Fibroblast of mammary gland (primary cell): ENCODE data around the gene ANXA3.

Experiments
- DNase-seq: peaks from one replicate; pipeline ENCODE4 v3.0.0-alpha.2; 2010; ENCODE audit warnings: low read depth
- H3K4me3 ChIP-seq: 2 replicates; pipeline ENCODE4 v1.5.1; 2011; ENCODE audit warnings: low read depth, mild to moderate bottlenecking, low read length, moderate library complexity; ENCODE audit not compliant: control insufficient read depth
- TF ChIP-seq, protein P1 (sequence below): conservative IDR thresholded peaks from 2 replicates; pipeline ENCODE4 v1.5.1; 2011; ENCODE audit warnings: low read depth, low read length, inconsistent platforms; ENCODE audit not compliant: control insufficient read depth, insufficient read depth

The ANXA3 gene

DNA sequence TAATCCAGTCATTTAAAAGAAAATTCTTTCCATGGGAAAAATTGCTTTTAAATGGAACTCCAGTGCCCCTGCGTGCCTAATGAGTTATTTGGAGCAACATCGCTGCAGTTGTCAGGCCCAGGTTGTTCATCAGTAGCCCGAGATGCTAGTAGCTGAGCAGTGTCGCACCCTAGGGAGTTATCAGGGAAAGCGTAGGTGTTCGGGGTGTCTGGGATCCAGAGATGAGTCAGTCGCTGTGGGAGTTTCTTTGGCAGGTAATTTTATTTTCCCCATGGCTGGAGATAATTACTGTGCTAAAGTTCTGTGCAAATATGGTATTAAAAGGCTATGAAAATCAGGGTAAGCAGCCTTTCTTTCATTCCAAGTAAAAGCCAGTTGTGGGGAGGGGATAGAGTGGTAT is 49.4 kb downstream of the ANXA3 start:
- peak; percentile 79 for DNase-seq
- H3K4me3 ChIP-seq, result no peak overlapping the region
- TF ChIP-seq, protein P1, sequence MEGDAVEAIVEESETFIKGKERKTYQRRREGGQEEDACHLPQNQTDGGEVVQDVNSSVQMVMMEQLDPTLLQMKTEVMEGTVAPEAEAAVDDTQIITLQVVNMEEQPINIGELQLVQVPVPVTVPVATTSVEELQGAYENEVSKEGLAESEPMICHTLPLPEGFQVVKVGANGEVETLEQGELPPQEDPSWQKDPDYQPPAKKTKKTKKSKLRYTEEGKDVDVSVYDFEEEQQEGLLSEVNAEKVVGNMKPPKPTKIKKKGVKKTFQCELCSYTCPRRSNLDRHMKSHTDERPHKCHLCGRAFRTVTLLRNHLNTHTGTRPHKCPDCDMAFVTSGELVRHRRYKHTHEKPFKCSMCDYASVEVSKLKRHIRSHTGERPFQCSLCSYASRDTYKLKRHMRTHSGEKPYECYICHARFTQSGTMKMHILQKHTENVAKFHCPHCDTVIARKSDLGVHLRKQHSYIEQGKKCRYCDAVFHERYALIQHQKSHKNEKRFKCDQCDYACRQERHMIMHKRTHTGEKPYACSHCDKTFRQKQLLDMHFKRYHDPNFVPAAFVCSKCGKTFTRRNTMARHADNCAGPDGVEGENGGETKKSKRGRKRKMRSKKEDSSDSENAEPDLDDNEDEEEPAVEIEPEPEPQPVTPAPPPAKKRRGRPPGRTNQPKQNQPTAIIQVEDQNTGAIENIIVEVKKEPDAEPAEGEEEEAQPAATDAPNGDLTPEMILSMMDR, result no peak

DNA sequence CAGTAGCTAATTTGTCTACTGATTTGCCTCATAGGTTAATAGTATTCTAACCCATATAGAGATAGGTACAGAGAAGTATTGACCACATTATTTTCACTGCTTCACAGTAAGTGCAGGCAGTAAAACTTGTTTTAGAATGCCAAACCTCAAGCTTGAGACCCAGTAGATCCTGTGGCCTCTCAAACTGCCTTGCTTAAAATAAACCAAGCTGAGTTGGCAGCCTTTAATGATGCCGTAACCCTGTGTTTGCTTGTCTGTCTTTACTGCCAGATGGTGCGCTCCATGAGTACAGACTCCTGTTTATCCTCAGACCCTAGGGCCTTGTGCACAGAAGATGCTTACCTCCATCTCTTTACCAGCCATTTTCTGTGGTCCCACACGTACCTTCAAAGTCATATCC is 50.8 kb downstream of the ANXA3 start:
- TF ChIP-seq, protein P1, result no peak
- DNase-seq, result no peak
- H3K4me3 ChIP-seq, result no peak overlapping the region

DNA sequence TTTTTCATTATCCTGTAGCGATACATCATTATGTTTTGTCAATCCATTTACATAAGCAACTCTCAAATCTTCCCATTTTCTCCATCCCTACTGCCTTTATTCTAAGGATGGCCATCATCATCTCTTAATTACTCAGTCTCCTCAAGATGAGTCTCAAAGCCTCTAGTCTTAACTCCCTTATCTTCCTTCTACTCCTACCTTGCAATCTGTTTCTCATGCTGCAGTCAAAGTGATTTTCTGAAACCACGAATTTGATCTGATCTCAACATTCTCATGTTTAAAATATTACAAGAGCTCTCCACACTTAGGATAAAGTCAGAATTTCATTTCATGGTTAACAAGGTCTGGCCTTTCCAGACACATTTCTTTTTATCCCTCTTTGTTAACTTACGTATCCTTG is 51.8 kb downstream of the ANXA3 start:
- DNase-seq, result no peak

DNA sequence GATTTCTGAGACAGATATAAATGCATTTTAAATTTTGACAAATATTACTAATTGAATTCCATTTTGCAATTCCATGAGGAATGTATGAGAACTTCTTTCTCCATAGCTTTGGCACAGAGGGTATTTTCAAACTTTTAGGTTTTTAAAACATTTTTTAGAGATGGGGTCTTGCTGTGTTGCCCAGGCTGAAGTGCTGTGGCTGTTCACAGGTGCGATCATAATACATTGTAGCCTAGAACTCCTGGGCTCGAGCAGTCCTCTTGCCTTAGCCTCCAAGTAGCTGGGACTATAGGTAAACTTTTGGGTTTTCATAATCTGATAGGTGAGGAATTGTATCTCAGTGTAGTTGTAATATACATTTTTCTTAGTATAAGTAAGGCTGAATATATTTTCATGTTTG is 53.4 kb downstream of the ANXA3 start:
- no peak for DNase-seq
- no peak overlapping the region for H3K4me3 ChIP-seq
- TF ChIP-seq, protein P1, result no peak

More for the DNA sequence above, 51.8 kb downstream of the ANXA3 start:
- TF ChIP-seq, protein P1, result no peak
- no peak overlapping the region for H3K4me3 ChIP-seq

DNA sequence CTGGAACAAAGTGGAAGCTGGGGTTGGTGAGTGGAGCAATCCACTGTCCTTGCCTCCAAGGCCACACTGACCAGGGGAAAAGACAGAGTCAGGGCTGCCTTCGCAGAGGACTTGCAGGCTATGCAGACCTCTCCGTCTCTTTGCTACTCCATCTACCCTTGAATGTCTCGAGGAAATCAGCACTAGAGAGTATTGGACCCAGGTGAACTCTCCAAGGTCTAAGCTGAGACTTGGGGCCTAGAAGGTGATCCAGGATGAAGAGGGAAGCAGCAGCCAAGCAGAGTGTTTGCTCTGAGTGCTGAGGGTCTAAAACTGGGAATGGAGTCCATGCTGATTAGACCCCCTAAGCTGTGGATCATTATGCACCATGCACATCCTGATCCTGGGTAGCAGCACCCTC is 54.5 kb downstream of the ANXA3 start:
- TF ChIP-seq, protein P1, result no peak
- no peak overlapping the region for H3K4me3 ChIP-seq
- DNase-seq, result no peak

DNA sequence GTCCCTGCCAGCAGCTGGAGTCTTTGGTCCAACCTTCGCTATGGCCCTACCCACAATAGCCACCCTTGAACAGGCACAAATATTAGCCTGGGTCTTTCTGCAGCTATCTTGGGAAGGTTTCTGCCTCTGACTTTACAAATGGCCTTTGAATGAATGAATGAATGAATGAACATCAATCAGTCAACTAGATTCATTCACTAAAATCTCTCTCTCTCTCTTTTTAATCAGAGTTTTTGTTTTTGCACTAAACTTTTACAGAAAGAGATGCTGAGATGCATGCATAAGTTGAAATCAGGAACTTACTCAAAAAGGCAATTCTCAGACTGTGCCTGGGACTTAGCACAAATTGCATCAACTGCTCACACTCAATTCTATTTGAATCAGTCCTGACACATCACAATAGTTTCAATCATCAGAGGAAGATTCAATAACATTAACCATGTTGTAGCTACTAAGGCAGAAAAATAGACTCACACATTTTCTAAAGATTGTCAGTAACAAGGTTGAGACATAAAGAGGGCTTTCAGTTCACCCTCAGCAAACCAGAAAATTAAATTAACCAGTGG is 55.0 kb downstream of the ANXA3 start:
- no peak overlapping the region for H3K4me3 ChIP-seq
- TF ChIP-seq, protein P1, result no peak
- DNase-seq, result no peak

DNA sequence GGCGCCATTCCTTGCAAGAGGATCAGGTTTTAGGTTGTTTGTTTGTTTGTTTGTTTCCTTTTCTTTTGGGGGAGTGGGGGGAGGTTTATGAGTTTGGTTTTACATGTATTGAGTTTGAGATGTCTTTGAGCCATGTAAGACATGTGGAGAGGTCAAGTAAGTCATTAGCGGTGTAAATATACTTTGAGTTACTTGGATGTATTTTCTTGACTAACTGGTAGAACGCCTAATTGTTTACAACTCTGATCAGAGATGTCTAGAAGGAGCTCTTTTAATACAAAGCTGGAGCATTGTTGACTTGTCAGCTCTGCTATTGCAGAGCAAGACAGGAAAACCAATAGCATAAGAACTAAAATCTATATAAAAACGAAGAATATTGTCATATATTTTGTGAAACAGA is 57.1 kb downstream of the ANXA3 start:
- H3K4me3 ChIP-seq, result no peak overlapping the region
- no peak for DNase-seq
- TF ChIP-seq, protein P1, result no peak
